ENCODE results near the gene TBC1D26. TPM values are rescaled to one million over a fixed set of nuclear protein-coding genes. Genes with fewer than 3 reads are reported as not detected.
"Not testable (repeated sequence)": the region's sequence is repeated elsewhere in the genome, so short reads cannot be mapped to it uniquely, and the experiment has no call there.

Gene TBC1D26
- 0.13 TPM in 1 of 2 replicates, not detected in the other for total RNA-seq

- not testable (repeated sequence) for DNase-seq (ENCODE audit: low read depth); H3K4me3 ChIP-seq (ENCODE audit: low read depth, low read length); FAIRE-seq; H3K27me3 ChIP-seq (ENCODE audit: control insufficient read depth, insufficient read depth, low read length); H3K36me3 ChIP-seq (ENCODE audit: control insufficient read depth, insufficient read depth, low read length)
Observed at GRCh38 chr17:15731900-15732299, at the start of gene TBC1D26. Gene TBC1D26, plus strand, starts transcription at chr17:15732283. Its CDS starts 3,066 bp downstream, at chr17:15735349.

DNA sequence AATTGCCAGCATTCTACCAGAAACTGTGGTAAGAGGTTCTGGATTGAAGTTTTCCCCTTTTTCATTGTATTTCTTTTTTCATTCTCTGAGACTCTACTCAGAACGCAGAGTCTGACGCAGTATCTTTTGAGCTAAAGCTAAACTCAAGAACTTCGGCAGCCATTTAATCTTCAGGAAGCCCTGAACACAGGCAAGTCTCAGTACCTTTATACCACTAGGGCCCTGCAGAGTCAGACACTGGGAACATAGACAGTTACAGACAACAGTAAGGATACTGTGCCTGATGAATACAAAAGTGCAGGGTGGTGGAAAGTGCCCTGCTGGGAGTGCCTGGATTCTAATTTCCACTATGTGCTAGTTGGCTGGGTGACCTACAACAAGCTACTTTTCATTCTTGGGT is 48.9 kb upstream of the TBC1D26 start:
- H3K4me3 ChIP-seq (ENCODE audit: low read depth, low read length); H3K27me3 ChIP-seq (ENCODE audit: control insufficient read depth, insufficient read depth, low read length); DNase-seq (ENCODE audit: low read depth); FAIRE-seq; H3K36me3 ChIP-seq (ENCODE audit: control insufficient read depth, insufficient read depth, low read length): not testable (repeated sequence)

DNA sequence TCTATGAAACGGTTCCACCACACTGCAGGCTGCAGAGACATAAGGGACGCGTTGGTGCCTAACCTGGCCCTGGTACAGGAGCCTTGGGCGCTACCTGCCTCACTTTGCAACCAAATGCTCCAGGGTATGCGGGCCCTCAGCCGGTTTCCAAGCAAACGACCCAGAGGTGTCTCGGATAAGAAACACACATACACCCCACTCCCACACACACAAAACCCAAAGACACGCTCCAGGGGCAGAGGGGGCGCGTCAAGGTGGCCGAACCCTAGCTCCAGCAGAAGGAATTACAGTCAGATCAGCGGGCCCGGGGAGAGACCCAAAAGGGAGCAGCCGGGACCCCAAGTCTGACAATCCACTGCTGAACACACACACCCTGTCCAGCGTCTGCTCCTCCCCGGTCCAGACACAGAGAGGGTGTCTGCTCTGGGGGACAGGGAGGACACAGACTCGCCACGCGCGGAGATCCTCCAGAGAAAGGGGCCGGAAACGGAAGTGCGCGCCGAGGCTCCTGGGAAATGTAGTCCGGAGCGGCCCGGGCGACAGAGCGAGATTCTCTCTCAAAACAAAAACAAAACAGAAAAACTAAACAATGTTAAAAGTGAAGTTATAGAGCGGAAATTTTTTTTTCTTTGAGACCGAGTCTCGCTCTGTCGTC is 48.1 kb upstream of the TBC1D26 start, which contains the start of gene TRIM16:
Gene TRIM16 (minus strand): TSS at position 488 of the 655 bp plus-strand sequence. CDS start 32,702 bp downstream, outside the sequence.
- H3K36me3 ChIP-seq (ENCODE audit: control insufficient read depth, insufficient read depth, low read length); FAIRE-seq; H3K27me3 ChIP-seq (ENCODE audit: control insufficient read depth, insufficient read depth, low read length): not testable (repeated sequence)
- TF ChIP-seq, protein P1, sequence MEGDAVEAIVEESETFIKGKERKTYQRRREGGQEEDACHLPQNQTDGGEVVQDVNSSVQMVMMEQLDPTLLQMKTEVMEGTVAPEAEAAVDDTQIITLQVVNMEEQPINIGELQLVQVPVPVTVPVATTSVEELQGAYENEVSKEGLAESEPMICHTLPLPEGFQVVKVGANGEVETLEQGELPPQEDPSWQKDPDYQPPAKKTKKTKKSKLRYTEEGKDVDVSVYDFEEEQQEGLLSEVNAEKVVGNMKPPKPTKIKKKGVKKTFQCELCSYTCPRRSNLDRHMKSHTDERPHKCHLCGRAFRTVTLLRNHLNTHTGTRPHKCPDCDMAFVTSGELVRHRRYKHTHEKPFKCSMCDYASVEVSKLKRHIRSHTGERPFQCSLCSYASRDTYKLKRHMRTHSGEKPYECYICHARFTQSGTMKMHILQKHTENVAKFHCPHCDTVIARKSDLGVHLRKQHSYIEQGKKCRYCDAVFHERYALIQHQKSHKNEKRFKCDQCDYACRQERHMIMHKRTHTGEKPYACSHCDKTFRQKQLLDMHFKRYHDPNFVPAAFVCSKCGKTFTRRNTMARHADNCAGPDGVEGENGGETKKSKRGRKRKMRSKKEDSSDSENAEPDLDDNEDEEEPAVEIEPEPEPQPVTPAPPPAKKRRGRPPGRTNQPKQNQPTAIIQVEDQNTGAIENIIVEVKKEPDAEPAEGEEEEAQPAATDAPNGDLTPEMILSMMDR (IDR thresholded peaks at IDR 0.05; ENCODE audit: insufficient read depth, low read length, severe bottlenecking) = peak; percentile 17
- DNase-seq (ENCODE audit: low read depth) = peak; percentile 13
- H3K4me3 ChIP-seq (ENCODE audit: low read depth, low read length) = peak within 1 kb of the TSS; percentile 59

- not testable (repeated sequence) for H3K4me3 ChIP-seq (ENCODE audit: low read depth, low read length); H3K36me3 ChIP-seq (ENCODE audit: control insufficient read depth, insufficient read depth, low read length); H3K27me3 ChIP-seq (ENCODE audit: control insufficient read depth, insufficient read depth, low read length); FAIRE-seq; DNase-seq (ENCODE audit: low read depth)
Observed at GRCh38 chr17:15687494-15687893, 44.6 kb upstream of the TBC1D26 start.

- not testable (repeated sequence) for FAIRE-seq; H3K27me3 ChIP-seq (ENCODE audit: control insufficient read depth, insufficient read depth, low read length); H3K36me3 ChIP-seq (ENCODE audit: control insufficient read depth, insufficient read depth, low read length)
- H3K4me3 ChIP-seq (ENCODE audit: low read depth, low read length) = peak overlapping the region; percentile 49
- DNase-seq (ENCODE audit: low read depth) = peak; percentile 5
Observed at GRCh38 chr17:15698967-15699366, 33.1 kb upstream of the TBC1D26 start.

DNA sequence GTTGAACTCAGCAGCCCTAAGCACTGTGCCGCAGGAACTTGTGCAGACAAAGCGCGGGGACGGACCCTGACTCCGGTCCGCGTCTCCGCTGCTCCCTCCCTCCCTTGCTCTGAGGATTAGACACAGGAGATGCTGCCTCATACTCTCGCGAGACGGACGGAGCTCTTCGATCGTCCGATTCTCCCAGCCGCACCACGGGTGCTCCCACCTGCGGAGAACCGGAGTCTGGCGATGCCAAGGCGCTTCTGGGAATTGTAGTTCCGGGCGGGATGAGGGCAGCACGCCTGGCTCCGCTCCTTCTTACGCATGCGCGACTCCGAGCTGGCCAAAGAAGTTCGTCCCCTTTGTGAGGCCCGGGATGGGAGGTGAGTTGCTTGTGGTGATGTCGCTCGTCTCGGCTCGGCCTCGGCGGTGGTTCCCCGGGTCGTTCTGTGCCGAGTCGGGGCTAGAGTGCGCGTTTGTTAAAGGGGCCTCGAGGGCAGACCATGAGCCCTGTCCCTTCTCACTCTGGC is 32.6 kb upstream of the TBC1D26 start, which contains the start of gene ZNF286A:
Gene ZNF286A (plus strand): TSS at position 340 of the 512 bp plus-strand sequence. CDS start 578 bp downstream, outside the sequence.
- H3K27me3 ChIP-seq (ENCODE audit: control insufficient read depth, insufficient read depth, low read length); FAIRE-seq: not testable (repeated sequence)

GRCh38 chr17:15699937-15700336 is 32.1 kb upstream of the TBC1D26 start:
- not testable (repeated sequence) for DNase-seq (ENCODE audit: low read depth); H3K36me3 ChIP-seq (ENCODE audit: control insufficient read depth, insufficient read depth, low read length); H3K27me3 ChIP-seq (ENCODE audit: control insufficient read depth, insufficient read depth, low read length); FAIRE-seq
- peak overlapping the region; percentile 49 for H3K4me3 ChIP-seq (ENCODE audit: low read depth, low read length)

More for the DNA sequence above, 32.6 kb upstream of the TBC1D26 start, which contains the start of gene ZNF286A:
- H3K4me3 ChIP-seq (ENCODE audit: low read depth, low read length) = peak within 1 kb of the TSS; percentile 49
- DNase-seq (ENCODE audit: low read depth) = peak; percentile 98
- H3K36me3 ChIP-seq (ENCODE audit: control insufficient read depth, insufficient read depth, low read length) = not testable (repeated sequence)

DNA sequence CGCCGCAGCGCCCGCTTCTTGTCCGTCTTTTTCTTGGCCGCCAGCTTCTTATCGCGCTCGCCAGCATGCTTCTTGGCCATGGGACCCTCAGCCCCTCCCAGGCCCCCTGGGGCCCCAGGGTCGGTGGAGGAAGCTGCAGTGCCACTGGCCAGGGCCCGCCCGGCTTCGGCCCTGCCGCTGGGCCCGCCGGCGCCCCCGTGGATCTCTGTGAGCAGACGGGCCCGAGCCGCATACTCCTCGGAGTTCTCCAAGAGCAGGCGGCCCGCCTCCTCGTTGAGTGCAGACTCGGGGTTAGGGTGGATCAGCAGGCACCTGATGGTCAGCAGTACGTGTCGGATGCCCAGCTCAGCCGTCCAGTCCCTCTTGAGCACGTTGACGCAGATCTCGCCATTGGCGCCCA is 27.8 kb upstream of the TBC1D26 start:
- DNase-seq (ENCODE audit: low read depth); H3K27me3 ChIP-seq (ENCODE audit: control insufficient read depth, insufficient read depth, low read length); H3K36me3 ChIP-seq (ENCODE audit: control insufficient read depth, insufficient read depth, low read length); FAIRE-seq; H3K4me3 ChIP-seq (ENCODE audit: low read depth, low read length): not testable (repeated sequence)

GRCh38 chr17:15704813-15705212 is 27.3 kb upstream of the TBC1D26 start:
- DNase-seq (ENCODE audit: low read depth); H3K36me3 ChIP-seq (ENCODE audit: control insufficient read depth, insufficient read depth, low read length); H3K4me3 ChIP-seq (ENCODE audit: low read depth, low read length); H3K27me3 ChIP-seq (ENCODE audit: control insufficient read depth, insufficient read depth, low read length); FAIRE-seq: not testable (repeated sequence)

GRCh38 chr17:15708879-15709278 is 23.2 kb upstream of the TBC1D26 start:
- not testable (repeated sequence) for H3K4me3 ChIP-seq (ENCODE audit: low read depth, low read length); DNase-seq (ENCODE audit: low read depth); FAIRE-seq; H3K27me3 ChIP-seq (ENCODE audit: control insufficient read depth, insufficient read depth, low read length); H3K36me3 ChIP-seq (ENCODE audit: control insufficient read depth, insufficient read depth, low read length)

- not testable (repeated sequence) for H3K36me3 ChIP-seq (ENCODE audit: control insufficient read depth, insufficient read depth, low read length); H3K4me3 ChIP-seq (ENCODE audit: low read depth, low read length); FAIRE-seq; H3K27me3 ChIP-seq (ENCODE audit: control insufficient read depth, insufficient read depth, low read length); DNase-seq (ENCODE audit: low read depth)
Observed at GRCh38 chr17:15716601-15717563, 15.2 kb upstream of the TBC1D26 start.

DNA sequence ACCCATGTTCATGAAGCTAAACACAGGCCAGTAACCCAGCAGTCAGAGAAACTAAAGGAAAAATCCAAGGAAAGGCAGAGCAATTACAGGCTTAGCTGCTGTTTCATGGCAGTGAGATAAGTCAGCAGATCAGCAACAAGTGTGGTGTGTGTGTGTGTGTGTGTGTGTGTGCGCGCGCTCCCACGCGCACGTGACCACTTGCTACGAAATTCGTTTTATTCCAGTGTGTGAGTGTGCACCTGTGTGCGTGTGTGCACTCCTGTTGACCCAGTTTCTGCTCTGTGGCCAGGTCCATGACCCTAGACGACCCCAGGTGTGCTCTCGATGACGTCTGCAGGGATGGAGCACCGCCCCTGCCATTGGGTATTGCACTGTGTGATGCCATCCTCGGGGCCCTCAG is 1.5 kb upstream of the TBC1D26 start:
- FAIRE-seq = peak; percentile 7
- DNase-seq (ENCODE audit: low read depth); H3K36me3 ChIP-seq (ENCODE audit: control insufficient read depth, insufficient read depth, low read length): not testable (repeated sequence)

More for the DNA sequence above, 1.5 kb upstream of the TBC1D26 start:
- not testable (repeated sequence) for H3K4me3 ChIP-seq (ENCODE audit: low read depth, low read length); H3K27me3 ChIP-seq (ENCODE audit: control insufficient read depth, insufficient read depth, low read length)

All from bronchial epithelial cell (primary cell).